ENCODE measurements around the gene CACNA2D4.

Gene CACNA2D4

GRCh38 chr12:1929985-1930802 is 11.7 kb upstream of the CACNA2D4 start:
- H3K23ac ChIP-seq (ENCODE audit: low read length in 2 of 2), result no peak overlapping the region
- no peak overlapping the region for H3K4ac ChIP-seq (ENCODE audit: low read depth in 1 of 2, low read length in 2 of 2)
- H2BK12ac ChIP-seq (ENCODE audit: low read length in 2 of 2), result peak overlapping the region in 1 of 2 experiments; percentile 4
- no peak for DNase-seq
- H3K9ac ChIP-seq (ENCODE audit: low read length), result no peak overlapping the region
- peak overlapping the region in 1 of 2 experiments; percentile 14 for H3K18ac ChIP-seq (ENCODE audit: low read depth in 1 of 2, low read length in 2 of 2)
- H3K36me3 ChIP-seq (ENCODE audit: control insufficient read depth in 1 of 2, insufficient read depth in 2 of 2, low read depth in 1 of 2, low read length in 2 of 2), result peaks cover 0 to 3% of the 10 kb centered on the region in 2 experiments
- no peak overlapping the region for H4K91ac ChIP-seq (ENCODE audit: low read length)
- no peaks in the 10 kb centered on the region for H3K79me1 ChIP-seq (replicated peaks; ENCODE audit: low read length, poor library complexity, severe bottlenecking)
- H3K27me3 ChIP-seq (ENCODE audit: control insufficient read depth in 1 of 2, insufficient read depth in 1 of 2, low read length in 2 of 2), result peaks cover 49 to 61% of the 10 kb centered on the region in 2 experiments
- H3K4me3 ChIP-seq (ENCODE audit: insufficient read depth in 1 of 2, low read depth in 1 of 2, low read length in 2 of 2), result no peak overlapping the region
- WGBS, result 86% methylated on average over 10 of the region's 11 CpGs
- no peaks in the 10 kb centered on the region for H3K9me3 ChIP-seq (ENCODE audit: control insufficient read depth, low read length)
- no peak overlapping the region for H2BK5ac ChIP-seq (ENCODE audit: low read depth, low read length, poor library complexity, severe bottlenecking)
- H2BK120ac ChIP-seq (ENCODE audit: low read depth, low read length), result no peak overlapping the region
- no peak overlapping the region for H3K27ac ChIP-seq (ENCODE audit: low read length, poor library complexity, severe bottlenecking)
- H4K8ac ChIP-seq (ENCODE audit: low read length), result no peak overlapping the region
- H2AK5ac ChIP-seq (ENCODE audit: low read length, severe bottlenecking), result no peak overlapping the region
- no peak overlapping the region for H2BK15ac ChIP-seq (ENCODE audit: low read depth, poor library complexity, severe bottlenecking)
- peak overlapping the region in 1 of 2 experiments; percentile 62 for H3K14ac ChIP-seq (ENCODE audit: low read length in 2 of 2)
- no peak overlapping the region for H3K4me2 ChIP-seq (ENCODE audit: low read length, poor library complexity, severe bottlenecking)
- H3K4me1 ChIP-seq (ENCODE audit: control insufficient read depth, insufficient read depth, low read depth, low read length), result peaks cover 13% of the 10 kb centered on the region
- H2AFZ ChIP-seq (ENCODE audit: low read depth, low read length), result no peak overlapping the region

GRCh38 chr12:1929241-1929984 is 11.0 kb upstream of the CACNA2D4 start:
- Histone ChIP-seq H2AFZ (ENCODE audit: low read depth, low read length) (no peak overlapping the region), H2BK15ac (ENCODE audit: low read depth, poor library complexity, severe bottlenecking) (no peak overlapping the region), H2BK5ac (ENCODE audit: low read depth, low read length, poor library complexity, severe bottlenecking) (no peak overlapping the region), H3K4me2 (ENCODE audit: low read length, poor library complexity, severe bottlenecking) (no peak overlapping the region), H3K36me3 (ENCODE audit: control insufficient read depth in 1 of 2, insufficient read depth in 2 of 2, low read depth in 1 of 2, low read length in 2 of 2) (no peaks in the 10 kb centered on the region), H3K23ac (ENCODE audit: low read length in 2 of 2) (no peak overlapping the region), H3K79me1 (replicated peaks; ENCODE audit: low read length, poor library complexity, severe bottlenecking) (no peaks in the 10 kb centered on the region), H2AK5ac (ENCODE audit: low read length, severe bottlenecking) (no peak overlapping the region), H3K9me3 (ENCODE audit: control insufficient read depth, low read length) (no peaks in the 10 kb centered on the region), H4K91ac (ENCODE audit: low read length) (no peak overlapping the region), H4K8ac (ENCODE audit: low read length) (no peak overlapping the region), H2BK120ac (ENCODE audit: low read depth, low read length) (no peak overlapping the region), H3K27ac (ENCODE audit: low read length, poor library complexity, severe bottlenecking) (no peak overlapping the region), H2BK12ac (ENCODE audit: low read length in 2 of 2) (no peak overlapping the region), H3K4me1 (ENCODE audit: control insufficient read depth, insufficient read depth, low read depth, low read length) (peaks cover 13% of the 10 kb centered on the region), H3K27me3 (ENCODE audit: control insufficient read depth in 1 of 2, insufficient read depth in 1 of 2, low read length in 2 of 2) (peaks cover 57 to 68% of the 10 kb centered on the region in 2 experiments), H3K4ac (ENCODE audit: low read depth in 1 of 2, low read length in 2 of 2) (no peak overlapping the region), H3K14ac (ENCODE audit: low read length in 2 of 2) (peak overlapping the region in 1 of 2 experiments; percentile 4), H3K18ac (ENCODE audit: low read depth in 1 of 2, low read length in 2 of 2) (no peak overlapping the region), H3K9ac (ENCODE audit: low read length) (no peak overlapping the region), H3K4me3 (ENCODE audit: insufficient read depth in 1 of 2, low read depth in 1 of 2, low read length in 2 of 2) (no peak overlapping the region)
- 95% methylated on average over 11 of the region's 11 CpGs for WGBS
- no peak for DNase-seq

GRCh38 chr12:1928439-1929121 is 10.1 kb upstream of the CACNA2D4 start:
- Histone ChIP-seq H3K9ac (ENCODE audit: low read length) (no peak overlapping the region), H2BK5ac (ENCODE audit: low read depth, low read length, poor library complexity, severe bottlenecking) (no peak overlapping the region), H2AK5ac (ENCODE audit: low read length, severe bottlenecking) (no peak overlapping the region), H3K23ac (ENCODE audit: low read length in 2 of 2) (no peak overlapping the region), H4K91ac (ENCODE audit: low read length) (no peak overlapping the region), H3K27ac (ENCODE audit: low read length, poor library complexity, severe bottlenecking) (no peak overlapping the region), H2BK12ac (ENCODE audit: low read length in 2 of 2) (no peak overlapping the region), H3K18ac (ENCODE audit: low read depth in 1 of 2, low read length in 2 of 2) (no peak overlapping the region), H4K8ac (ENCODE audit: low read length) (no peak overlapping the region), H2AFZ (ENCODE audit: low read depth, low read length) (no peak overlapping the region), H3K79me1 (replicated peaks; ENCODE audit: low read length, poor library complexity, severe bottlenecking) (no peaks in the 10 kb centered on the region), H2BK120ac (ENCODE audit: low read depth, low read length) (no peak overlapping the region), H3K9me3 (ENCODE audit: control insufficient read depth, low read length) (no peaks in the 10 kb centered on the region), H2BK15ac (ENCODE audit: low read depth, poor library complexity, severe bottlenecking) (no peak overlapping the region), H3K4me1 (ENCODE audit: control insufficient read depth, insufficient read depth, low read depth, low read length) (peaks cover 10% of the 10 kb centered on the region), H3K4me2 (ENCODE audit: low read length, poor library complexity, severe bottlenecking) (no peak overlapping the region), H3K4me3 (ENCODE audit: insufficient read depth in 1 of 2, low read depth in 1 of 2, low read length in 2 of 2) (no peak overlapping the region), H3K36me3 (ENCODE audit: control insufficient read depth in 1 of 2, insufficient read depth in 2 of 2, low read depth in 1 of 2, low read length in 2 of 2) (no peaks in the 10 kb centered on the region), H3K4ac (ENCODE audit: low read depth in 1 of 2, low read length in 2 of 2) (no peak overlapping the region), H3K14ac (ENCODE audit: low read length in 2 of 2) (peak overlapping the region in 1 of 2 experiments; percentile 35), H3K27me3 (ENCODE audit: control insufficient read depth in 1 of 2, insufficient read depth in 1 of 2, low read length in 2 of 2) (peaks cover 59 to 74% of the 10 kb centered on the region in 2 experiments)
- DNase-seq, result no peak
- WGBS, result 91% methylated on average over 22 of the region's 22 CpGs

Measured in mesenchymal stem cell (in vitro differentiated cells and primary cell).